DOHH2 (cell line): ENCODE results near the gene TSPAN2.

Experiments used
- H3F3A ChIP-seq: fragments of 200-600 bp; sonication (generic), shearing (Covaris generic); 2 replicates; pipeline ENCODE4 v1.6.0; 2016; ENCODE audit warnings: antibody characterized with exemption, mild to moderate bottlenecking; ENCODE audit not compliant: control insufficient read depth, insufficient read depth
- H3K27ac ChIP-seq: fragments of 200-600 bp; sonication (generic); 2 replicates; pipeline ENCODE4 v1.5.1; 2014; ENCODE audit warnings: low read depth, mild to moderate bottlenecking, low read length, moderate library complexity
- H3K27me3 ChIP-seq: fragments of 200-600 bp; sonication (generic); 2 replicates; pipeline ENCODE4 v1.6.1; 2014; ENCODE audit warnings: mild to moderate bottlenecking, low read length, mixed read lengths; ENCODE audit not compliant: control insufficient read depth
- H3K36me3 ChIP-seq: fragments of 200-600 bp; sonication (generic); 2 replicates; pipeline ENCODE4 v1.6.1; 2014; ENCODE audit warnings: mild to moderate bottlenecking, low read length, moderate library complexity, mixed read lengths; ENCODE audit not compliant: control insufficient read depth
- H3K4me1 ChIP-seq: fragments of 200-600 bp; sonication (generic); 2 replicates; pipeline ENCODE4 v1.6.1; 2014; ENCODE audit warnings: mild to moderate bottlenecking, low read length, mixed read lengths; ENCODE audit not compliant: control insufficient read depth
- H3K4me2 ChIP-seq: fragments of 200-600 bp; sonication (generic); 2 replicates; pipeline ENCODE4 v1.6.0; 2014; ENCODE audit warnings: mild to moderate bottlenecking, low read length, moderate library complexity
- H3K4me3 ChIP-seq: fragments of 200-600 bp; sonication (generic); 2 replicates; pipeline ENCODE4 v1.5.1; 2014; ENCODE audit warnings: mild to moderate bottlenecking, low read length, mixed read lengths
- H3K79me2 ChIP-seq: fragments of 200-600 bp; sonication (generic); 2 replicates; pipeline ENCODE4 v1.6.1; 2014; ENCODE audit warnings: mild to moderate bottlenecking, low read length, mixed read lengths; ENCODE audit not compliant: control insufficient read depth
- H3K9me2 ChIP-seq: fragments of 200-600 bp; sonication (generic); replicated peaks from 2 replicates; pipeline ENCODE4 v1.6.1; 2014; ENCODE audit warnings: mild to moderate bottlenecking, low read length, mixed read lengths; ENCODE audit not compliant: control insufficient read depth
- H3K9me3 ChIP-seq: fragments of 200-600 bp; sonication (generic); 2 replicates; pipeline ENCODE4 v1.6.1; 2014; ENCODE audit warnings: antibody characterized with exemption, low read length, mixed read lengths; ENCODE audit not compliant: control insufficient read depth, insufficient read depth
- H4K20me1 ChIP-seq: fragments of 200-600 bp; sonication (generic); 2 replicates; pipeline ENCODE4 v1.6.0; 2014; ENCODE audit warnings: low read depth, mild to moderate bottlenecking, antibody characterized with exemption, low read length, moderate library complexity; ENCODE audit not compliant: control insufficient read depth, insufficient read depth
- CTCF ChIP-seq: fragments of 200-600 bp; sonication (generic); IDR thresholded peaks from one replicate; pipeline ENCODE4 v1.5.1; 2014; ENCODE audit warnings: antibody characterized with exemption, mild to moderate bottlenecking, low read depth, low read length; ENCODE audit not compliant: poor library complexity, severe bottlenecking
- EZH2phosphoT487 ChIP-seq: fragments of 200-600 bp; sonication (generic); IDR thresholded peaks from 2 replicates; pipeline ENCODE4 v1.6.1; 2017; ENCODE audit warnings: borderline replicate concordance, mild to moderate bottlenecking, antibody characterized with exemption, low read length, moderate library complexity, mixed read lengths

Gene TSPAN2

GRCh38 chr1:115123116-115123515, 33.8 kb upstream of the TSPAN2 start:
- no peaks in the 10 kb centered on the region for H3F3A ChIP-seq
- no peaks in the 10 kb centered on the region for H4K20me1 ChIP-seq
- no peaks in the 10 kb centered on the region for H3K36me3 ChIP-seq
- no peaks in the 10 kb centered on the region for H3K9me2 ChIP-seq
- no peak overlapping the region for H3K27ac ChIP-seq
- H3K4me1 ChIP-seq, result no peaks in the 10 kb centered on the region
- peaks cover 8% of the 10 kb centered on the region; the same call in 1 of the 2 replicates for H3K9me3 ChIP-seq
- no peaks in the 10 kb centered on the region for H3K27me3 ChIP-seq
- TF ChIP-seq CTCF (no peak), EZH2phosphoT487 (no peak)
- no peak overlapping the region for H3K4me2 ChIP-seq
- no peaks in the 10 kb centered on the region for H3K79me2 ChIP-seq
- no peak overlapping the region for H3K4me3 ChIP-seq

GRCh38 chr1:115121793-115122192, 32.5 kb upstream of the TSPAN2 start:
- Histone ChIP-seq H3K4me1 (no peaks in the 10 kb centered on the region), H3K27ac (no peak overlapping the region), H3K27me3 (no peaks in the 10 kb centered on the region), H3F3A (no peaks in the 10 kb centered on the region), H3K4me3 (no peak overlapping the region), H3K9me3 (peaks cover 8% of the 10 kb centered on the region; the same call in 1 of the 2 replicates), H3K9me2 (no peaks in the 10 kb centered on the region), H3K36me3 (no peaks in the 10 kb centered on the region), H3K4me2 (no peak overlapping the region), H3K79me2 (no peaks in the 10 kb centered on the region), H4K20me1 (no peaks in the 10 kb centered on the region)
- TF ChIP-seq CTCF (no peak), EZH2phosphoT487 (no peak)

GRCh38 chr1:115120296-115120695, 31.0 kb upstream of the TSPAN2 start:
- Histone ChIP-seq H3K4me2 (no peak overlapping the region), H3K36me3 (no peaks in the 10 kb centered on the region), H3K27me3 (no peaks in the 10 kb centered on the region), H3F3A (no peaks in the 10 kb centered on the region), H3K9me2 (no peaks in the 10 kb centered on the region), H3K4me3 (no peak overlapping the region), H3K27ac (no peak overlapping the region), H3K9me3 (peaks cover 8% of the 10 kb centered on the region; the same call in 1 of the 2 replicates), H3K79me2 (no peaks in the 10 kb centered on the region), H3K4me1 (no peaks in the 10 kb centered on the region), H4K20me1 (no peaks in the 10 kb centered on the region)
- TF ChIP-seq EZH2phosphoT487, result no peak
- TF ChIP-seq CTCF, result no peak

GRCh38 chr1:115118611-115119010, 29.3 kb upstream of the TSPAN2 start:
- no peaks in the 10 kb centered on the region for H3K79me2 ChIP-seq
- TF ChIP-seq EZH2phosphoT487 (no peak), CTCF (no peak)
- H3K4me3 ChIP-seq, result no peak overlapping the region
- no peaks in the 10 kb centered on the region for H3F3A ChIP-seq
- no peak overlapping the region for H3K27ac ChIP-seq
- H3K27me3 ChIP-seq, result no peaks in the 10 kb centered on the region
- peaks cover 8% of the 10 kb centered on the region; the same call in 1 of the 2 replicates for H3K9me3 ChIP-seq
- no peaks in the 10 kb centered on the region for H3K4me1 ChIP-seq
- no peaks in the 10 kb centered on the region for H4K20me1 ChIP-seq
- no peaks in the 10 kb centered on the region for H3K9me2 ChIP-seq
- no peak overlapping the region for H3K4me2 ChIP-seq
- H3K36me3 ChIP-seq, result no peaks in the 10 kb centered on the region
